CD4-positive, alpha-beta T cell treated with Interferon alpha-2 for 1 hour (primary cell): Measurements from ENCODE around the gene ZFAND2A.
"Not testable (repeated sequence)": the region's sequence is repeated elsewhere in the genome, so short reads cannot be mapped to it uniquely, and the experiment has no call there.

ENCODE experiments used
- DNase-seq, 2 donors: peaks; one replicate each; pipeline ENCODE4 v3.0.0-alpha.2; 2020 to 2022

The ZFAND2A gene

DNA sequence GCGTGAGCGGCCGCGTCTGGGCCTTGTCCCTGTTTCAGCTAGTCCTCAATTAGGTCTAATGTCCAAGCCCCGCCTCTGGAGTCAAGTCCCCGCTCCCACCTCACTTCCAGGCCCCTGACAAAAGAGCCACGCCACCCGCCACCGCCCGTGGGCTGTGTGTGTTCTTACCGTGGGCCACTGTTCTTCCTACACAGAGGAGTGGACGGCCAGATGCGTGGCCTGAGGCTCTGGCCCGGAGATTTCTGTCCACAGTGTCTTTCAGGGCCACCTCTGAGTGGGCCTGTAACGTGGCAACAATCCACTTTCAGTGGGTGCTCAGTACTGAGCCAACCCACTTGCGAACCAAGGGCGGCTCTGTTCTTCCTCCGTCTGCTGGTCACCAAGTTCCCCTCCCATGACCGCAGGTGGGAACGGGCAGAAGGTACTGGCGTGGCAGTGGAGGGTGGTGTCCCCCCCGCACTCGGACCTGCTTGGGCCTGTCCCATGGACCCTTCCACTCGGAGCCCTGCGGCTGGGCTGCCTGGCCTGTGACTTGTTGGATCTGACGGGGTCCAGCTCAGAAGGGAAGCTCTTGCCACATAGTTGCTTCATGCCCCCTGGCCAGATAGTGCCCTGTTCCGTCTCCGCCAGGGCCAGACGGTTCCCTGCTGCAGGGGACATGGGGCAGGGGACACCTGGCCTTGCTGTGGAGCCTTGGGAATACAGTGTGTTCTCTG lies 15.0 kb upstream of the ZFAND2A start:
- no peak for DNase-seq

DNA sequence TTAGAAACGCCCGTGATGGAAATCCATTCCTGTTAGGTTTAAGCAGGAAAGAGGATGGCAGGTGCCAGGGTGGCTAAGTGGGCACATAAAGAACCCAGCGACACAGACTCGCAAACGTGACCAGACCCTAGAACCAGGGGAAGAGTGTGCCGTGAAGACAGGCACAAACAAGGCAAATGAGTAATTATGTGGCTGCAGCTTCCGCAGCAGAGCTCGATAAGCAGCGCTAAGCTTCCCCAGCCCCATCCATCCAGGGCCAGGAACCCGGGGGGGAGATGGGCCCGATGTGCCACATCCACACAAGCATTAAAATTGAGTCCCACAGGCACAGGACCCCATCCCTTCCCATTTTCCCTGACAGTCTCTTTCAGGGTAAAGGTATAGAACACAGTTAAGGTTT lies 14.0 kb upstream of the ZFAND2A start:
- DNase-seq: no peak

DNA sequence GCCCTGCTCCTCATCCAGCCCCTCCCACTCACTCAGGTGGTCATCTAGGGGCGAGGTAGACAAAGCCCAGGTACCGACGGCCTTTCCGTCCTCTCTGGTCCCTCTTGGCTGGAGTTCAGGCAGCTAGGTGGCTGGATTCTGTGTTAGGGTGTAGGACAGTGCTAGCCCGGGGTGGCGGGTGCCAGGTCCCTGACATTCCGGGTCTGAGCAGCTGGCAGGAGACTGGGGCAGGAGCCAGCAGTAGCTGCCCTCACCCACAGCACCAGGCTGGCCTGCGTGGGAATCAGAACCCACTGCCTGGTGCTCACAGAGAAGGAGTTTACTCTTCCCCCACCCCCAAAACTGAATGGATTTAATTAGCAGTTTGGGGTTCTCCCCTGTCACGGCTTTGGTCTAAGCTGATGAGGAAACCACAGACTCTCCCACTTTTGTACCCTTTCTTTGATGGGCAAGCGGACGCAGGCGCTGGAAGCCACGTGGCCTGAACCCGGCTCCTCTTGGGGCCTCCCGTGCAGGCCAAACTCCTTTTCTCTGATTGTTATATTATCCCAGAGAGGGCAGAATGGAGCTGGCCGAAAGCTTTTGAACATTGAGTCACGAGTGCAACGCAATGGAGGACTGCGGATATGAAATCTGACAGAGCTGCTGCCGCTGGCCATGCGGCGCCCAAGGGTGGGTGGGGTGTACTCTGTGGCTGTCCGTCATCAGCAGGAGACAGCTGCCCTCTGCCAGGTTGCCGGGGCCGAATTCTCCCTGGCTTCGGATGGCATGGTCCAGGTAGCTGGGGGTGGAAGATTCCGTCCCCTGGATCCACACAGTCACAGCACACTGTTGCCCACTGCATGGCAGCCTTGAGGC lies 12.9 kb upstream of the ZFAND2A start:
- DNase-seq: no peak

DNA sequence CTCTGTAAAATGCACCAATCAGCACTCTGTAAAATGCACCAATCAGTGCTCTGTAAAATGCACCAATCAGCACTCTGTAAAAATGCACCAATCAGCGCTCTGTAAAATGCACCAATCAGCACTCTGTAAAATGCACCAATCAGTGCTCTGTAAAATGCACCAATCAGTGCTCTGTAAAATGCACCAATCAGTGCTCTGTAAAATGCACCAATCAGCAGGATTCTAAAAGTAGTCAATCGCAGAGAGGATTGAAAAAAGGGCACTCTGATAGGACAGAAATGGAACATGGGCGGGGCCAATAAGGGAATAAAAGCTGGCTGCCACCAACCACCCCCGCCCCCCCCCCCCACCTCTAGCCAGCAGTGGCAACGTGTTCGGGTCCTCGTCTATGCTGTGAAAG lies 11.5 kb upstream of the ZFAND2A start:
- DNase-seq: peak; percentile 15 to 29

DNA sequence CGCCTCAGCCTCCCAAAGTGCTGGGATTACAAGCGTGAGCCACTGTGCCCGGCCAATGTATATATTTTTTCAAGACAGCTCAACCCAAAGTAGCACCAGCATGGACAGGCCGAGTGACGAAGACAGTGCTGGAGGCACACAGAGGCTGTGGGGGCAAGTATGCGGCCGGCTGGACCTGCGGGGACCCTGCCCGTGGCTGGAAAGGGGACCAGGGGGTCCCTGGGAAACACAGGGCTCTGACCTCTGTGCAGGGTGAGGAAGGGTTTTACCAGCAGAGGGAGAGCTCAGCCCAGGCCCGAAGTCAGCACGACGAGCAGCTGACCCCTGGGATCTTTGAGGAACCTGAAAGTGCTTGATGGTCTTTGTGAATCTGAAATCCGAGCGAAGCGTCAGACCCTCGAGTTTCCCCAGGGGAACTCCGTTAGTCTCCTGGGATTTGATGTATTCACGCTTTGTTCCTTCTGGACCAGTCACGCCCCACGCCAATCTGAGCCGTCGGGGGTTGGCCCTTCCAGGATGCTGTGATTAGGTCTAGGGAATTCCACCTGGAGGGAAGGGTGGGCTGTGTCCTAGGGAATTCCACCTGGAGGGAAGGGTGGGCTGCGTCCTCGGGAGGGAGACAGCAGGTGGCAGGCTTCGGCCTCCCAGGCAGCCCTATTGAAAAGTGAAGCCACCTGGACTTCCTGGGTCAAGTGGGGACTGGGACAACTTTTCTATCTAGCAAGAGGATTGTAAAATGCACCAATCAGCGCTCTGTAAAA lies 10.9 kb upstream of the ZFAND2A start:
- no peak for DNase-seq

DNA sequence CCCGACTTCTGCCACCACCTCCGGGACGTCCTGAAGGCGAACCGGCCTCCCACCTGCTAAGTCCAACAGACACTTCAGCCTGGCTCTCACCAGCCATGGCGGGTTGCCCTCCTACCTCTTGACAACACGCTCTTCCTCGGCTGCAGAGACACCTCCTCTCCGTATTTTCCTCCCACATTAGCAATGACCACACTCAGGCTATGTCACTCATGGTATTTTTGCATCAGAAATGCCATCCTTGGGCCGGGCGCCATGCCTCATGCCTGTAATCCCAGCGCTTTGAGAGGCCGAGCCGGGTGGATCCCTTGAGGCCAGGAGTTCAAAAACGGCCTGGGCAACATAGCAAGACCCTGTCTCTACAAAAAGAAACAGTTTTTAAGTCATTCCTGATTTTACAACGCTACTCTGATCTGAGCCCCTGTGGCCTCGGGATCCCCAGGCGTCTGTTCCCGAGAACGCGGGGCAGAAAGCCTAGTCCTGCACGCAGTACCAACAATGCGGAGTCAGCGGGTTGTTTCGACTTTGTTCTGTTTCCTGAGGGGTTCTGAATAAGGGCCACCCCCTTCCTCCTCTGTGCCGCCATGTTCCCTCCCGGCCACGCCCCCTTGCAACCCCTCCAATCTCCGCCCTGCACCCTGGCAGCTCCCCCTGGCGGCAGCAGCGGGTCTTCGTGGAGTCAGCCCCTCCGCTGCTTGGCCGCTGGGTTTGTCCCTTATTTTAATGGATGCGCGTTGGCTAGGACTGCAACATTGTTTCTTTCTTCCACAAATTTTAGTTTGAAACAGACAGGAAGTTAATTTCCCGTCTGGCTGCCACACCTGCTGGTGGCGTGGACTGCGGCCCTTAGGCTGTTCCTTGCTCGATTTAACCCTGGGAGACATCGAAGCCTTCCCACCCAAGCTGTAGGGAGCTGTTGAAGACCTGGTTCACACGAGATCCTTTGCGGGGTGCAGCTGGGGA lies 9.7 kb upstream of the ZFAND2A start:
- peak; percentile 89 to 93 for DNase-seq

DNA sequence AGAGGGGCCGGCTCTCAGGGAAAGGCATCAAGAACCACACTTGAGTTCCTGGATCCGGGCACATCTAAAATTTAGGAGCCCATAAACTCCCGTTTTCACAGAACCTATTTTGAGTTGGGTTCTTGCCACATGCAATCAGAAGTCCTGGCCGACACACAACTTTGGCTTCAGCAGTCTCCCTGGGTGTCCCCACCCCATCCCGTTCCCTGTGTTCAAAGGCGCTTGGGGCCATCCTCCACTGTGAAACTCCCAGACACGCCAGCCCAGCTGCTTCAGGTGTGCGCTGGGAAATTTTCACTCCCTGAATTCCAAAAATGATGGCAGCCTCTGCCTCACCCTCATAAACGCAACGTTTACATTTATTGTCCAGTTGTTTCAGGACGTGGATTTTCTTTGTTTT lies 8.4 kb upstream of the ZFAND2A start:
- no peak for DNase-seq

DNA sequence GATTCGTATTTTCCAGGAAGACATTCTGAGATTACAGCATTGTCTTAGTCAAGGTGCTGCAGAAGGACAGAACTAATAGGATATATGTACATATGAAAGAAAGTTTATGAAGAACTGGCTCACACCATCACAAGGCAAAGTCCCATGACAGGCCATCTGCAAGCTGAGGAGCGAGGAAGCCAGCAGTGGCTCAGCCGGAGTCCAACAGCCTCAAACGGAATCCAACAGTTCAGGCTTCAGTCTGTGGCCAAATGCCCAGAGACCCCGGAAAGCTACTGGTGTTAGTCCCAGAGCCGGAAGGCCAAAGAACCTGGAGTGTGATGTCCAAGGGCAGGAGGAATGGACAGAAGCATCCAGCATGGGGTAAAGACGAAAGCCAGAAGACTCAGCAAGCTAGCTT lies 4.4 kb upstream of the ZFAND2A start:
- DNase-seq: no peak

DNA sequence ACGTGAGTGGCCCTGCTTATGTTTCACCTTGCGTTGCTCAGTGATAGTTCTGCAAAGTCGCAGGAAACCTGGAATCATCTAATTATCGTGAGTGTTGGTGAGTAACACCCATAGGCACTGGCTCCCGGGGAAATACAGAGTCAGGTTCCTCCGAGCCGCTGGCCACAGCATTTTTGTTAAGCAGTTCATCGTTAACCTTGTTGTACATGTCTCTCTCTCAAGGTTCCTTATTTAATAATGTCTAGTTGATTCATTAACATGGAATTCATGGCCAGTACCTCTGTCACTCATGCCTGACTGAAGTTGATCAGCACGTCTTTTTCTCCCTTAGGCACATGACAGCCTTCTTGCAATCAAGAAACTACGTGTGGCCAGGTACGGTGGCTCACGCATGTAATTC lies 3.1 kb upstream of the ZFAND2A start:
- DNase-seq: no peak

DNA sequence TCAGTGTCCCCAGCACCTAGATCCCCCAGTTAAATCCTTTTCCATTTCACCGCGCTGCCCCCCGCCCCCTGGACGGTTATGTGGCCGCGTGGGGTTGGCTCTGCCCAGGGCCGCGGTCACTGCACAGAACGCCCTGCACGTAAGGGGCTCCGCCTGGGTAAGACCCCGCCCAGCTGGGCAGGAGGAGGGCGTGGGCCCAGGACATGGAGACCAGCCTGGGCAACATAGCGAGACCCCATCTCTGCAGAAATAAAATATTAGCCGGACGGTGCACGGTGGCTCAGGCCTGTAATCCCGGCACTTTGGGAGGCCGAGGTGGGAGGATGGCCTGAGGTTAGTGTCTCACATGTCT lies 650 bp upstream of the ZFAND2A start:
- DNase-seq: no peak

DNA sequence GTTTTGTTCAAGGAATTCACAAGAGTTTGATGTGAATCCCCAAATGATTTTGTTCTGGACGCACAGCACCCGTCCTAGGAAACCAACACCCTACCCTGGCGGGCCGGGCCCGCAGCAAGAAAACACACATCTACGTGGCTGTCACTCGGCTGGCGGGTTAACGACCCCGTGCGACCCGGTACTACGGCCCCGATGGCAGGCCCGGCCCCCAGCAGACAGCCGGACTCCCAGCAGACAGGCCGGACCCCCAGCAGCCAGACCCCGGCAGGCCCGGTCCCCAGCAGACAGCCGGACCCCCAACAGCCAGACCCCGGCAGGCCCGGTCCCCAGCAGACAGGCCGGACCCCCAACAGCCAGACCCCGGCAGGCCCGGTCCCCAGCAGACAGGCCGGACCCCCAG lies 765 bp downstream of the ZFAND2A start:
- not testable (repeated sequence) for DNase-seq

DNA sequence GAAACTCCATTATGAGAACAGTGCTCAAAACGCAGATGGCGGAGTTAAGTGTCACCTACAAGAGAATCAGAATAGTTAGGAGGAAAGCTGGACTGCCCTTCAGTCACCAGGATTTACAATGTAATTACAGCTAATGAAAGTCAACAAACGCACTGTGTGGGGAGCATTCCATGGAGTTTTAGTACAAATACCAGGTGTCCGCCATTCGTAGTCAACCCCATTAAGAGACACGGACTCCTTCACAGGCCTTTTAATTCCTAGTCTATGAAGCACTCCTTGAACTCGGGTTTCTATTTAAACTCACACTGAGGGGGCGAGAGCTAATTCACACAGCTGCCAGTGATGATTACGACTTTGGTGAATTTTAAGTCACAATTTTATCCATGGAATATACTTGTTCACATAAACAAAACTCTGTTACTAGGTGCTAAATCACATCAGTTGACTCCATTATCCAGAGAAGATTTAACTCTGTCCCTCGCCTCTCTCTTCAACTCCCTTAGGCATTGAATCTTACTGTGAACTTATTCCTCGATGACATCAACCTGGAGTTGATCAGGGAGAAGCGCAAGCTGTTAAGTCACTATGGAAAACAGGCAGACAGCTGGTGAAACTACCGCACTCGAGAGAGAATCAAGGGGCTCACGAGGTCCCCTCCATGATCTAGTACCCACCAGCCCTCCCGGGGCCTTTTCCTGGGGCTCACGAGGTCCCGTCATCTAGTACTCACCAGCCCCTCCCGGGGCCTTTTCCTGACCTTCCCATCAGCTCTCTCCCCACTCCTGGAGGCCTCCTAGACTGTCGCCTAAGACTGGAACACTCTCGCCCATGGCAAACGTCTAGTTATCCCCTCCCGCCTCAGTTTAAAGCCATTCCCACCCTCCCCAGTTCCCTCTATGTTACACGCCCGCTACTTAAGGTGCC lies 1.5 kb downstream of the ZFAND2A start:
- no peak for DNase-seq

DNA sequence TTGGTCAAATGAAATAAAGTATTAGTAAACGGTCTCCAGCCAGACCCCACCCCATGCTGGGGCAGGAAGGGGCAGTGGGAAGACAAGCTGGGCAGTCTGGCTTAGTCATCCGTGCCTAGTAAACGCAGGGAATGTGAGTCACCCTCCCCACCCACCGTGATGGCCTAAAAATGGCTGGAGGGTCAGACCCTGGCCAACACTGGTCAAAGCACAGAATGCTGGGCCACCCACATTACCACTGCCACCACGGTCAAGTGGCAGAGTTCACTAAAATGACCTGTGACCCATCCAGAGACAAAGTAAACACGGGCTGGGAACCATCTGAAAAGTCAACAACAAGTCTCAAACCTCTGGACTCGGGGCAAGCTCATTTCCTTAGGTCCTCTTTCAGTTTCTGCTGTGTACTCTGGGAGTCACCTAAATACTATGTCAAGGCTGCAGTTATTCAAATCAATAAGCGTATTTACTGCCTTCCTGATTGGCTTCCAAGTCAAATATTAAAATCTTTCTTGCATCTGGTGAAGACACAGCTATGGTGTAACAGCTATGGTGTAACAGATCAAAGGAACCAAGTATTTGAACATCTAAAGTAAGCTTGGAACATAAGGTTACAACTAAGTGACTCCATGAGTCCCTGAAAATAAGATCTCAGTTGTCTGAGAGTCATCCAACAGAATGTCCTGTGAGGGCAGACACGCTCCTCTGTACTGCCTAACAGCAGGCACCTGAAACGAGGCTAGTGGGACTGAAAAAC lies 3.0 kb downstream of the ZFAND2A start:
- no peak for DNase-seq

DNA sequence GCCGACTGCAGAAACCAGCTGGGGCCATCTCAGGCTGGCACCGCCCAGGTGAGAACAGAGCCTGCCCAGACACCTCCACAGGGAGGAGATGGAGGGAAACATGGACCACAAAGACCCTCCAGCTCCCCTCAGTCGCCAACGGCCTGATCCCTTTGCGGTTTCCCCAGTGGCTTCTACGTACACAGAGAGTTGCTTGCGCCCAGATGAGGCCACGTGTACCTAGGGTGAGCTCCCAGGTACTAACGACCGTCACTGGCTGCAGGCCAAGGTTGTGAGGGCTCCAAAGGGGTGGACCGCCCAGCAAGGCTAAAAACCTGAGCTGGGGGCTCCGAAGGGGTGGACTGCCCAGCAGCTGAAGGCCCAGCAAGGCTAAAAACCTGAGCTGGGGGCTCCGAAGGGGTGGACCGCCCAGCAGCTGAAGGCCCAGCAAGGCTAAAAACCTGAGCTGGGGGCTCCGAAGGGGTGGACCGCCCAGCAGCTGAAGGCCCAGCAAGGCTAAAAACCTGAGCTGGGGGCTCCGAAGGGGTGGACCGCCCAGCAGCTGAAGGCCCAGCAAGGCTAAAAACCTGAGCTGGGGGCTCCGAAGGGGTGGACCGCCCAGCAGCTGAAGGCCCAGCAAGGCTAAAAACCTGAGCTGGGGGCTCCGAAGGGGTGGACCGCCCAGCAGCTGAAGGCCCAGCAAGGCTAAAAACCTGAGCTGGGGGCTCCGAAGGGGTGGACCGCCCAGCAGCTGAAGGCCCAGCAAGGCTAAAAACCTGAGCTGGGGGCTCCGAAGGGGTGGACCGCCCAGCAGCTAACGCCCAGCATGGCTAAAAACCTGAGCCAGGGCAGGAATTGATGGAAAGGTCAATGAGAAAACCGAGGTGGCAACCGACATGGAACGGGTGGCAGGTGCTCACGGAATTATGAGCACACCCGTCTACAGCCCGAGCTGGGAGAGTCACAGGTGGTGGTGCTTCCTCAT lies 3.9 kb downstream of the ZFAND2A start:
- DNase-seq: not testable (repeated sequence)

DNA sequence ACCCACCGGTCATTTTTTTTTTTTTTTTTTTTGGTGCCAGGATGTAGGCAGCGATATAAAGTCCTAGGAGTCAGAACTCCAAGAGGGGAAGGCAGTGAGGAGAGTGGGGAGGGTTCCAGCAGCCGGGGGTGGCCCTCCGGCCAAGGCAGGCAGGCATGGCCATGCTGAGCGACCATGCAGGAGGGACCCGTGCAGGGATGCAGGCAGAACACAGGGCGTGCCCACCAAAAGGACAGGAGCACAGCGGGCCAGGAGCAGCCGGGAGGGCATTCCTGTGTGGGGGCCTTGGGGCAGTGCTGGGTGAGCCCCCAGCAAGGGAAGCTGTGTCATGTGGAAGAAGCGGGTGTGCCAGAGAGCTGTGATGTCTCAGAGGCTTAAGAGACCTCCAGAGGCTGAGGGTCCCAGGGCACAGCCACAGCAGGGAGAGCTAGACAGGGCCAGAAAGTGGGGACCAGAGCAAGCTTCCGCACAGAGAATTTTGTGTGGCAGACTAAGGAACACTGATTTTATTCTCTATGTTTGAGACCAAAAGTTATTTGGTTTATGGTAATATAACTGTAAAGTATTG lies 5.7 kb downstream of the ZFAND2A start:
- no peak for DNase-seq

DNA sequence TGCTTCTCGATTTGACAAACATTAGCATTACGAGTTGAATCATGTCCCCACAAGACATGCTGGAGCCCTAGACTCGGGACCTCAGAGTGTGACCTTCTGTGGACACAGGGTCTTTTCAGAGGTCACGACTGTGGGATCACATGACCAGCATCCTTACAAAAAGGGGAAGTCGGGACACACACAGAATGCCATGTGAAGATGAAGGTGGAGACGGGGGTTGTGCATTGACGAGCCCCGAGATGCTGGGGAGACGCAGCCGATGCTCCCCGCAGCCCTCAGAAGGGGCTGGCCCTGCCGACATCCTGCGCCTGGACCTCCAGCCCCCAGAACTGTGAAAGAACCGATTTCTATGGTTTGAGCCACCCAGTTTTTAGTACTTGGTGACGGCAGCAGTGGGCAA lies 7.5 kb downstream of the ZFAND2A start:
- no peak for DNase-seq

DNA sequence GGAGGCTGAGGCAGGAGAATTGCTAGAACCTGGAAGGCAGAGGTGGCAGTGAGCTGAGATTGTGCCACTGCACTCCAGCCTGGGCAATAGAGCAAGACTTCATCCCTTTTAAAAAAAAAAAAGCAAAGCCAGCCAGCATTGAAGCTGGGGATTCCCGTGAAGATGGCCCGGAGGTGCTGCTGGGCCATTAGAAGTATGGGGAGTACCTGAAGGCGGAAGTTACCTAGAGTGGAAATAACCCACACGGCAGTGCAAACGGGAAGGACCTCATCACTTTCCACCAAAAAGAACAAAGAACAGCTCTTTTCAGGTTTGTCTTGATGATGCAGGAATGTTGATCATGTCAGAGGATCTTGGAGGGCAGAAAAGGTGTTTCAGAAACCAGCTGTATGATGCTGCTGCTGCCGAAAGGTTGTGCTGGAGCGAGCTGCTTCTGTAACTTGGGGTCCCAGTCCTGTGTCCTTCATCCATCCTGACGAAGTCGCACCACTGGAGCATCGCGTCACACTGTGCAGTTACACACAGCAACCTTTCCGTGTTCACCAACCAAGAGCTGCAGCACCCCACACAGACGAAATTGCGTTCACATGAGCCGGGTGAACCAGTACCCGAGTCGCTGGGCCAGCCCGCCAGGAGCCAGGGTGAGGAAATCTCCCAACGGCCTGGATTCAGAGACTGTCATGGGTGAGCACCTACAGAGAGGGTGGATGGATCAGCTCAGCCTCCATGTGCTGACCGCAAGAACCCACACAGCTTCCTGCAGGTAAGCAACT lies 8.2 kb downstream of the ZFAND2A start:
- DNase-seq: no peak

DNA sequence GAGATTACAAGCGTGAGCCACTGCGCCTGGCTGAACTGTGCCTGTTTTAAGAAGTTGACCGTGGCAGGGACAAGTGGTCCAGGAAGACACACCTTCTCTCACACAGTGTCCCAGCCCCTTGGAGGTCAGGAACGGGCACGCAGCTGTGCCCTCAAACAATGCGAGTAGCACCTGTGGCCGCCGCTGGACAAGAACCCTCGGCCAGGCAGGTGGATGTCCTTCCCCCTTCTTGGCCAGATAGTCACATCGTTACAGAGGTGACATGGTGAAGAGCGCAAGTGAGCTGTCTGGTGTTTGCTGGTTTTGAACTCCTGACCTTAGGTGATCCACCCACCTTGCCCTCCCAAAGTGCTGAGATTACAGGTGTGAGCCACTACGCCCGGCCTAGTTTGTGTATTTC lies 8.8 kb downstream of the ZFAND2A start:
- no peak for DNase-seq
